A673 (cell line): ENCODE results near the gene FTO. TPM values are rescaled to one million over a fixed set of nuclear protein-coding genes. Genes with fewer than 3 reads are reported as not detected.

ENCODE experiments used
- BruUV-seq: library from RNA; stranded (reverse); fragments of 400-500 nt; replicated peaks from 2 replicates; lab custom pipeline; 2021; lab: Mats Ljungman, UMichigan
- CTCF ChIA-PET: fragments of 300-600 bp; sonication (Branson Sonifier 250); formaldehyde crosslinking; loops from one replicate; lab custom pipeline; 2022; ENCODE audit warnings: antibody characterized with exemption; lab: Charles Lee
- POLR2A ChIA-PET: fragments of 300-600 bp; sonication (Branson Sonifier 250); formaldehyde crosslinking; loops from one replicate; lab custom pipeline; 2022; ENCODE audit warnings: antibody characterized with exemption; ENCODE audit not compliant: low non-redundant PET; lab: Charles Lee
- DNase-seq: peaks from one replicate; pipeline ENCODE4 v3.0.0-alpha.2; 2015; ENCODE audit warnings: low spot score
- H3K27ac ChIP-seq: fragments of 200-600 bp; sonication (generic); 2 replicates; pipeline ENCODE4 v1.5.1; 2016; ENCODE audit warnings: mixed run types, low read depth, mild to moderate bottlenecking, mixed read lengths, antibody characterized with exemption, low read length; ENCODE audit not compliant: poor library complexity, severe bottlenecking
- H3K27me3 ChIP-seq: fragments of 200-600 bp; sonication (generic); replicated peaks from 2 replicates; pipeline ENCODE4 v1.6.1; 2017; ENCODE audit warnings: mixed run types, low read depth, mild to moderate bottlenecking, mixed read lengths, antibody characterized with exemption, low read length; ENCODE audit not compliant: insufficient read depth, poor library complexity
- H3K36me3 ChIP-seq: fragments of 200-600 bp; sonication (generic); 2 replicates; pipeline ENCODE4 v1.6.1; 2016; ENCODE audit warnings: mixed run types, mild to moderate bottlenecking, mixed read lengths, antibody characterized with exemption, low read length; ENCODE audit not compliant: insufficient read depth, poor library complexity, severe bottlenecking
- H3K4me1 ChIP-seq: fragments of 200-600 bp; sonication (generic); 2 replicates; pipeline ENCODE4 v1.6.1; 2017; ENCODE audit warnings: mixed run types, mild to moderate bottlenecking, mixed read lengths, antibody characterized with exemption, low read length; ENCODE audit not compliant: insufficient read depth, poor library complexity, severe bottlenecking
- H3K4me3 ChIP-seq: fragments of 200-600 bp; sonication (generic); 2 replicates; pipeline ENCODE4 v1.5.1; 2016; ENCODE audit warnings: low read depth, mixed run types, mild to moderate bottlenecking, mixed read lengths, low read length; ENCODE audit not compliant: poor library complexity, severe bottlenecking
- H3K9me3 ChIP-seq: fragments of 200-600 bp; sonication (generic); 2 replicates; pipeline ENCODE4 v1.6.1; 2016; ENCODE audit warnings: mixed run types, low read depth, mild to moderate bottlenecking, mixed read lengths, antibody characterized with exemption, low read length; ENCODE audit not compliant: poor library complexity, severe bottlenecking
- EZH2 ChIP-seq: fragments of 200-600 bp; sonication (generic); IDR thresholded peaks from 2 replicates; pipeline ENCODE4 v1.6.1; 2017; ENCODE audit warnings: borderline replicate concordance, low read depth, mild to moderate bottlenecking, mixed read lengths, antibody characterized with exemption, low read length; ENCODE audit not compliant: poor library complexity, severe bottlenecking
- intact Hi-C: fragments of 100-400 bp; cut with micrococcal nuclease; formaldehyde crosslinking; loops from one replicate; pipeline ENCODE4 v1.10.0; 2022; ENCODE audit not compliant: unreplicated experiment
- total RNA-seq: library from RNA; stranded (reverse); gene quantifications from 2 replicates; pipeline ENCODE4 v1.2.3, GENCODE V29; 2021
- TF ChIP-seq, protein P1 (sequence below): fragments of 300-800, 200-600 bp; sonication (generic); conservative IDR thresholded peaks from 2 replicates; pipeline ENCODE4 v1.5.1; 2017; ENCODE audit warnings: low read depth, mild to moderate bottlenecking, antibody characterized with exemption, low read length, moderate library complexity, mixed read lengths

The FTO gene
- total RNA-seq, 1 experiment from 2014 or later = 73.4 TPM

DNA sequence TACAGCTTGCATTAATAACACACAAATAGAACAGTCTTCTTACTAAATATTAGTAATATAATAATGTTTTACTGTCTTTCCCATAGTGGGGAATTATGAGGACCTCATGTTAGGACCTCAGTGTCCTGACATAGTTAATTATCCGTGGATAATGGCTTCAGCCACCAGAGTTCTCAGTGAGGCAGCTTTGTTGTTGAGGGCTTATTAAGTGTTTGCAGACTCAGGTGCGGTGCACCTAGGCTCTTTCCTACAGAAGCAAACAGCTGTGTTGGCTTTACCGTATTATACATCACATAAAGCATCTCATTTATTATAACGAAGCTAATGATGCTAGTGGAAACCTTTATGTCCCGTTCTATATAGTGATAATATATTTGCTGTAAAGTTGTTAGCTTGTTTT lies 246.7 kb downstream of the FTO start:
- Histone ChIP-seq H3K27ac (no peak overlapping the region), H3K27me3 (no peaks in the 10 kb centered on the region), H3K9me3 (no peaks in the 10 kb centered on the region), H3K4me1 (peaks cover 13% of the 10 kb centered on the region), H3K4me3 (no peak overlapping the region), H3K36me3 (no peaks in the 10 kb centered on the region)
- ChIA-PET CTCF (no interaction called here), POLR2A (no interaction called here)
- BruUV-seq = no TSS peak
- no peak for TF ChIP-seq EZH2
- TF ChIP-seq, protein P1, sequence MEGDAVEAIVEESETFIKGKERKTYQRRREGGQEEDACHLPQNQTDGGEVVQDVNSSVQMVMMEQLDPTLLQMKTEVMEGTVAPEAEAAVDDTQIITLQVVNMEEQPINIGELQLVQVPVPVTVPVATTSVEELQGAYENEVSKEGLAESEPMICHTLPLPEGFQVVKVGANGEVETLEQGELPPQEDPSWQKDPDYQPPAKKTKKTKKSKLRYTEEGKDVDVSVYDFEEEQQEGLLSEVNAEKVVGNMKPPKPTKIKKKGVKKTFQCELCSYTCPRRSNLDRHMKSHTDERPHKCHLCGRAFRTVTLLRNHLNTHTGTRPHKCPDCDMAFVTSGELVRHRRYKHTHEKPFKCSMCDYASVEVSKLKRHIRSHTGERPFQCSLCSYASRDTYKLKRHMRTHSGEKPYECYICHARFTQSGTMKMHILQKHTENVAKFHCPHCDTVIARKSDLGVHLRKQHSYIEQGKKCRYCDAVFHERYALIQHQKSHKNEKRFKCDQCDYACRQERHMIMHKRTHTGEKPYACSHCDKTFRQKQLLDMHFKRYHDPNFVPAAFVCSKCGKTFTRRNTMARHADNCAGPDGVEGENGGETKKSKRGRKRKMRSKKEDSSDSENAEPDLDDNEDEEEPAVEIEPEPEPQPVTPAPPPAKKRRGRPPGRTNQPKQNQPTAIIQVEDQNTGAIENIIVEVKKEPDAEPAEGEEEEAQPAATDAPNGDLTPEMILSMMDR = no peak
- intact Hi-C loops = no loop called here
- no peak for DNase-seq

DNA sequence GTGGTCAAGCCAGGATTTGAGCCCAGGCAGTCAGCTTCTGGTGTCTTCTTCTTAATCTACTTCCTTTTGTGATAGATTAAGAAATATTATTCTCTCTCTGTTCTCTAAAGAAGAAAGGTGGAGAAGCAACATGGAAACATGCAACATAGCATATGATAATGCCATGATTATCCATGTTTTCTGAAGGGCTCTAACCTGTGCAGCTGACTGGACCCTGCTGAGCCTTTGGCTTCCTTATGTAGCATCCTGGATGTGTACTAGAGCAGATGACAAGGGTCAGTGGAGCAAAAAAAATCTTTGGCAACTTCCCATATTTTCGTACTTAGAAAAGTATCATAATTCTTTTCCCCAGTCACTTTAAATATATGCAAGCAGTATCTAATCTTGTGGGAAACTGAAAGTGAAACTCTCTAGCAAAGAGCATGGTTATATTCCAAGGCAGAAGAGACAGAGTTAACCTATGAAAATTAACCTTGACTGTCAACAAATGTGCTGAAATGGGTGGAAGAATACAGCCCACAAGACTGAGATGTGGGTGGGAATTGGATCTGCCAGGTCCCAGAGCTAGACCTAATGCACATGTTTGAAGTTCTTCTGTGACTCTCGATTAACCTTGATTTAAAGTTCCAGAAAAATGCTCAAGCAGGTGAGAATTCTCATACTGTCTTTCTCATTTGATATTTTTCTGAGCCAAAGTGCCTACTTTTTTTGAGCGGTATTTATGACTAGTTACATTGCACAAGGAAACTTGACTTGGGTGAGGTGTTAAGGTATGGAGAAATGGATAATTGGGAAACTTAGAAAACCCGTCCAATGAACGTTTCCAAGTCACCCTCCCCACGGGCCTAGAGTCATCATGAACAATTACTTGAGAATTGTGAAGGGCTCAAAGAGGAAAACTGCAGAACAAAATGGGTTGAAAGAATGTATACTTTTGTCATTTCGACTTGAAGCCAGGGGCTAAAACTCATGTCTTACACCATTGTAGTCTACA lies 248.6 kb downstream of the FTO start:
- Histone ChIP-seq H3K27me3 (no peaks in the 10 kb centered on the region), H3K36me3 (no peaks in the 10 kb centered on the region), H3K4me3 (no peak overlapping the region), H3K9me3 (no peaks in the 10 kb centered on the region), H3K27ac (no peak overlapping the region), H3K4me1 (peaks cover 6% of the 10 kb centered on the region)
- peak; percentile 14 for DNase-seq
- TF ChIP-seq, protein P1 = no peak
- TF ChIP-seq EZH2 = no peak
- CTCF ChIA-PET = no interaction called here
- BruUV-seq = no TSS peak
- intact Hi-C loops = no loop called here
- POLR2A ChIA-PET = no interaction called here

DNA sequence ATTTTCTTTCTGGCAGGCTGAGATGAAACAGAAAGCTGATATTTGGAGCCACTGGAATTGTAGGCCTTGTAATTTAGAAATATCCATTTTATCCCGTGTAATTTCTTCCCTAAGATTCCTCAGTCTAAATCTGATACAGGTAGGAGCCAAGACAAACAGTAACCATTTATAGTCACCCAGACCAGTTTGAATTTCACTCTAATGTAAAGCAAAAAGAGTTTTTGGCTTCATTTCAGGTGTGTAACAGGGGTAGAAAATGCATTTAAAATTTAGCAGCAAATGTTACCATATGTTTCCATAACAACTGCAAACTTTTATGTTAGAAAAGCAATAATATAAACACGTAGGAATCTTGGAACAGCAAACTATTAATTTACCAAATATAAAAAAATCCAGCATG lies 249.4 kb downstream of the FTO start:
- CTCF ChIA-PET = no interaction called here
- no peak for TF ChIP-seq EZH2
- TF ChIP-seq, protein P1 = no peak
- Histone ChIP-seq H3K27me3 (no peaks in the 10 kb centered on the region), H3K4me3 (no peak overlapping the region), H3K27ac (no peak overlapping the region), H3K36me3 (no peaks in the 10 kb centered on the region), H3K4me1 (peaks cover 6% of the 10 kb centered on the region), H3K9me3 (no peaks in the 10 kb centered on the region)
- POLR2A ChIA-PET = no interaction called here
- intact Hi-C loops = no loop called here
- no TSS peak for BruUV-seq
- no peak for DNase-seq
